Omental fat pad (tissue), 4 donors: ENCODE measurements around the gene MCEE. TPM values are rescaled to one million over a fixed set of nuclear protein-coding genes. Genes with fewer than 3 reads are reported as not detected.

Experiments
- ATAC-seq: fragments of 150-250 bp; one replicate; pipeline ENCODE4 v1.9.1; 2016; ENCODE audit warnings: mild to moderate bottlenecking, moderate library complexity; ENCODE audit not compliant: low FRiP score
- DNase-seq: peaks from one replicate; pipeline ENCODE4 v3.0.0-alpha.2; 2019; ENCODE audit warnings: low spot score
- CTCF ChIP-seq, 3 donors: fragments of 450-650 bp; IDR thresholded peaks; one replicate each; pipeline ENCODE4 v1.5.1; 2016 to 2017; ENCODE audit warnings: antibody characterized with exemption in 3 of 3, mild to moderate bottlenecking in 3 of 3, moderate library complexity in 2 of 3
- total RNA-seq, 4 donors: library from RNA; depleted of rRNA; stranded (reverse); fragments of >200 nt; gene quantifications; one replicate each; pipeline ENCODE4 v1.1.0, GENCODE V29; 2016

The MCEE gene
- total RNA-seq, 4 donors from 2014 or later = 5.3 to 23.0 (median 11.9) TPM

GRCh38 chr2:71068218-71069035, 61.6 kb downstream of the MCEE start, which contains the start of gene NAGK:
NAGK (plus strand) TSS chr2:71068648; CDS start chr2:71068684, 36 bp downstream.
- ATAC-seq (peak; percentile 97), DNase-seq (peak; percentile 83)
- no peak for TF ChIP-seq CTCF (IDR thresholded peaks at IDR 0.05)

- TF ChIP-seq CTCF (IDR thresholded peaks at IDR 0.05) = no peak
- ATAC-seq = peak; percentile 36
- no peak for DNase-seq
Measured at GRCh38 chr2:71067567-71068217, 62.3 kb downstream of the MCEE start.

DNA sequence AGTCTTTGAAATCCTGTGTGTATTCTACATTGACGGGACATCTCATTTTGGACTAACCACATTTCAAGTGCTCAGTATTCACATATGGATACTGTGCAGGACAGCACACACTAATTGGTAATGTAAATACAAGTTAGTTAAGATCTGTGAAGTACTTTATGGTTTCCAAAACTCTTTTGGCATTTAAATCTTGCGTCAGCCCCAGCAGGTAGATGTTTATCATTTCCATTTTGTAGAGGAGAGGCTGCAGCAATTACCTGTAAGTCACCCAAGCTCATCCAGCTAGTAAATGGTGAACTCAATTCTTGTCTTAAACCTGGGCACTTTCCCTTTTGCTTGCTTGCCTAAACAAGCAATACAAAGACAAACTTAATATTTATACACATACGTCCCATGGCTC, 63.2 kb downstream of the MCEE start:
- ATAC-seq (no peak), DNase-seq (no peak)
- TF ChIP-seq CTCF (IDR thresholded peaks at IDR 0.05) = no peak

DNA sequence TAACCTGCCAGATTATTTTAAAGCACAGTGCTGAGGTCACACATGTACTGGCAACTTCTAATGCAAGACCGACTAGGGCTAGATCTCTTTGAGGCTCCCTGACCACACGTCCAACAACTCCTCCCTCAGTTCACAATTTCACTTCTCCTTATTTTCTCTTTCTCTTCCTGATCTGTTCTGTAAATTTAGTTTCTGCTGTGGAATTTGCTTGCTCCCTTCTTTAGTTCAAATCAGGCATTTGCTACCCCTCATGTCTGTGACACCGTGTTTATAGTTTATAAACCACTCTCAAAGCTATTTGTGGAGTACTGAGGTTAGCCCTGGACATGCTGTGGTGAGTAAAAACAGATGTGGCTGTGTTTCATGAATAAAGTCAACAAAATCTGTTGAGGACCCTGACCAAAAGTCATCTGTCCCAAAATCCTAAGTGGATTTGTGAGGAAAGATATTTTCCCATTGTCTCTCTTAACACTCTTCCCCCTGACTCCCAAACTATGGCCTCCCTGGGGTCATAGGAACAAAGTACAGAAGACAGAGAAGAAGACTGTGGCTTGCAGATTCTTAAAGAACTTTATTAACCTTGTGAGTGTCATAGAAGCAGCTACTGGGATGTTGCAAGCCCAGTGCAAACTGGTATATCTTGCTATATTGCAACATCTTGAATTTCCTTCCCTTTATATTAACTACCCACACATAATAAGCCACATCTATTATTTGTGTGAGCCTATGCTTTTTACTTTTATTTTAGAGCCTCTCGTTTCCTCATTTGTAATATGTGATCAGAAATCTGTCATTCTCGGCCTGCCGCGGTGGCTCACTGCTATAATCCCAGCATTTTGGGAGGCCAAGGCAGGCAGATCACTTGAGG, 65.0 kb downstream of the MCEE start:
- DNase-seq (no peak), ATAC-seq (no peak)
- no peak for TF ChIP-seq CTCF (IDR thresholded peaks at IDR 0.05)

- ATAC-seq = no peak
- no peak for TF ChIP-seq CTCF (IDR thresholded peaks at IDR 0.05)
- no peak for DNase-seq
Measured at GRCh38 chr2:71064110-71064611, 65.9 kb downstream of the MCEE start.

DNA sequence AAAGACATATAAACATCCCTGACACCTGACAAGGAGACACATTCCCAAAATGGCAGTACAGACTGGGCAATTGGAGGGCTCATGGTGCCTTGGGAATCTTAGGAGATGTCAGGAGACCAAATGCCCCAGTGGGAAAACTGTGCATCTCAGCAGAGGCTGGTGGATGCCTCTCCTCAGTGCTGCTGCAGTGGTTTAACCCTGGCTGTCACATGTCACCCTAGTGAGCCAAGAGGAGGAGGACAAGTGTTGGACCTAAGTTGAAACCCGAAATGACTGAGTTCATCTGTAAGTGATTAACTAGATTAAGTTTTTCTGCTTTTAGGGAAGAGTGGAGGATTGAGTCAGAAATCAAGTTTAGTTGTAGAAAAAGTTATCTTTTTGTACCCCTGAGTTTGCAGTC, 66.8 kb downstream of the MCEE start:
- no peak for TF ChIP-seq CTCF (IDR thresholded peaks at IDR 0.05)
- ATAC-seq (no peak), DNase-seq (no peak)
